ENCODE results near the gene OLFM2. TPM values are rescaled to one million over a fixed set of nuclear protein-coding genes. Genes with fewer than 3 reads are reported as not detected.

The OLFM2 gene
- total RNA-seq, 1 donor from 2014 or later: 55.0 TPM

DNA sequence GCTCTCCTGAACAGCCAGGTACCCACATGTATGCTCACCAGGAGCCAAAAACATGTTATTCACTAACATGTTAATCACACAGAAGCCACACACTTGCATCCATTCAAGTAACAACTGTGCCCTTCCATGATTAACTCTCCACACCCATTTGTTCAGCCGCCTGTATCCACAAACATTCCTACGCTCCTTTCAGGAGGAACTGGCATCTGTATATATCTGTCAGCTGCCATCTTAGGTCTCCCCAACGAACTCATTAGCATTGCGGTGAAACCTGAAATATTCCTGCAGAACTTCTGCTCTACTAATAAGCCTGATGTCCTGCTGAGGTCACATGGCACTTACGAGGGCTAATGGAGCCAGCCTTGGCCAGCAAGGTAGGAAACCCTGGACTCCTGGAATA lies 33.0 kb downstream of the OLFM2 start:
- TF ChIP-seq CTCF (IDR thresholded peaks at IDR 0.05; ENCODE audit: unreplicated experiment): no peak
- no peaks in the 10 kb centered on the region for H3K4me1 Mint-ChIP-seq (ENCODE audit: low read depth)
- no peak for DNase-seq (ENCODE audit: low spot score, unreplicated experiment)
- peaks cover 1% of the 10 kb centered on the region for H3K36me3 Mint-ChIP-seq (ENCODE audit: insufficient read depth)
- H3K27ac Mint-ChIP-seq: no peak overlapping the region
- H3K27me3 Mint-ChIP-seq: no peaks in the 10 kb centered on the region
- no peaks in the 10 kb centered on the region for H3K9me3 Mint-ChIP-seq (ENCODE audit: low read depth)
- H3K4me3 Mint-ChIP-seq (ENCODE audit: low read depth): no peak overlapping the region

- H3K4me3 Mint-ChIP-seq (ENCODE audit: low read depth): no peak overlapping the region
- no peak overlapping the region for H3K27ac Mint-ChIP-seq
- no peaks in the 10 kb centered on the region for H3K4me1 Mint-ChIP-seq (ENCODE audit: low read depth)
- no peaks in the 10 kb centered on the region for H3K36me3 Mint-ChIP-seq (ENCODE audit: insufficient read depth)
- no peak for DNase-seq (ENCODE audit: low spot score, unreplicated experiment)
- no peaks in the 10 kb centered on the region for H3K27me3 Mint-ChIP-seq
- no peak for TF ChIP-seq CTCF (IDR thresholded peaks at IDR 0.05; ENCODE audit: unreplicated experiment)
- H3K9me3 Mint-ChIP-seq (ENCODE audit: low read depth): no peaks in the 10 kb centered on the region
These were observed 34.7 kb downstream of the OLFM2 start for GRCh38 chr19:9901642-9902041.

- no peak overlapping the region for H3K27ac Mint-ChIP-seq
- TF ChIP-seq CTCF (IDR thresholded peaks at IDR 0.05; ENCODE audit: unreplicated experiment): no peak
- H3K4me3 Mint-ChIP-seq (ENCODE audit: low read depth): no peak overlapping the region
- H3K9me3 Mint-ChIP-seq (ENCODE audit: low read depth): no peaks in the 10 kb centered on the region
- H3K4me1 Mint-ChIP-seq (ENCODE audit: low read depth): no peaks in the 10 kb centered on the region
- no peaks in the 10 kb centered on the region for H3K36me3 Mint-ChIP-seq (ENCODE audit: insufficient read depth)
- H3K27me3 Mint-ChIP-seq: no peaks in the 10 kb centered on the region
- no peak for DNase-seq (ENCODE audit: low spot score, unreplicated experiment)
These were observed 35.3 kb downstream of the OLFM2 start for GRCh38 chr19:9901020-9901419.

DNA sequence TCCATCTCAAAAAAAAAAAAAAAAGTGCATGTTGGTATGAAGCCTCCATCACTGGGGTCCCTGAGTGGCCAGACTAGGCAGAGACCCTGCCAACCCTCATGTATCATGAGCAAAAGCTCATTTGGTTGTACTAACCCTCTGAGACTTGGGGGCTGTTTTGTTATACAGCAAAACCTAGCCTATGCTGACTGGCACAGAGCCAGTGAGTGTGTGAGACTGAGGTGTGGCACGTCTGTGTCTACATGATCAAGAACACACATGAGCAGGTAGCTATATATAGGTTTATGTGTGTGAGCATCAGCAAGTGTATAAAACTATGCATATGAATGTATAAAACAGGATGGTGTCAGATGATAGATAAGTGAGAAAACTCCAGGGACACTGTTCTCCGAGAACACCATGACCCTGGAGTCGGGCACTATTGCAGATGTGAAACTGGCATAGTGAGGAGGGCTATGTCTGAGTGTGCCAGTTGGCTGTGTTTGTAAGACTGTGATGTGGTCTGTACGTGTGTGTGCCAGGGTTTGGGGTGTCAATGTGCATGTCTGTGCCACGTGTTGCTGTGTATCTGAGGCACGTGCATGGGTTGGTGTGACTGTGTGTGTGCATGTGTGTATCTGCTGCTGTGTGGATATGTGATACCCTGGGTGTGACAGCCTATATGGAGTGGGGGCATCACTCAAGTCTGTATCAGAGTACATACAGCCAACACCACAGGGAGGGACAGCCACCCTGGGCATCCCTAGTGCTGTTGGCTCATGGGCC lies 44.5 kb downstream of the OLFM2 start:
- Mint-ChIP-seq H3K4me1 (ENCODE audit: low read depth) (no peaks in the 10 kb centered on the region), H3K9me3 (ENCODE audit: low read depth) (no peaks in the 10 kb centered on the region), H3K27ac (no peak overlapping the region), H3K36me3 (ENCODE audit: insufficient read depth) (peaks cover 1% of the 10 kb centered on the region), H3K27me3 (no peaks in the 10 kb centered on the region), H3K4me3 (ENCODE audit: low read depth) (no peak overlapping the region)
- no peak for TF ChIP-seq CTCF (IDR thresholded peaks at IDR 0.05; ENCODE audit: unreplicated experiment)
- DNase-seq (ENCODE audit: low spot score, unreplicated experiment): no peak

DNA sequence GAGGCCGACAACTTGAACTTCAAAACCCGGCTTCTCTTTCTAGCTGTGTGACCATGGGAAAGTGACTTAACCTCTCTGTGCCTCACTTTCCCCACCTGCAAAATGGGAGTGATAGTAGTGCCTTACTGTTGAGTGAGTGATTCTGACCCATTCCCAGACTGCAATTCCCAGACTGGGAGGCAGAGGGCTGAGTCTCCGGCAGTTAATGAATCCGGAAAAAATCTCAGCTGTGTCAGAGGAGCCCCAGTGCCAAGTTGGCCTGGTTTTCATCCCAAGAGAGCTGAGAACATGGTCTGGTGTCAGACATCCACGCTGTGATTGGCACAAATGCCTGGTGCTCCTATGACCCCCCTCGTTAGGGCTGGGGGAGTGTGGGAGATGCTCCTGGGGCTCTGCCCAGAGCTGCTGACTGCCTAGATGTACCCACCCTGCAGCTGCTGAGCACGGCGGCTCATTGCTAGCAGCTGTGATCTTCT lies 51.2 kb downstream of the OLFM2 start:
- H3K27ac Mint-ChIP-seq: no peak overlapping the region

More for the DNA sequence above, 51.2 kb downstream of the OLFM2 start:
- peaks cover 5% of the 10 kb centered on the region for H3K4me1 Mint-ChIP-seq (ENCODE audit: low read depth)
- H3K36me3 Mint-ChIP-seq (ENCODE audit: insufficient read depth): peaks cover 1% of the 10 kb centered on the region
- TF ChIP-seq CTCF (IDR thresholded peaks at IDR 0.05; ENCODE audit: unreplicated experiment): peak; percentile 25
- no peaks in the 10 kb centered on the region for H3K9me3 Mint-ChIP-seq (ENCODE audit: low read depth)
- H3K4me3 Mint-ChIP-seq (ENCODE audit: low read depth): no peak overlapping the region
- no peaks in the 10 kb centered on the region for H3K27me3 Mint-ChIP-seq
- DNase-seq (ENCODE audit: low spot score, unreplicated experiment): no peak

All from progenitor cell of endocrine pancreas (in vitro differentiated cells).